Uterus (tissue), 4 donors: Measurements from ENCODE around the gene GREB1. TPM values are rescaled to one million over a fixed set of nuclear protein-coding genes. Genes with fewer than 3 reads are reported as not detected.

ENCODE experiments used
- DNase-seq, 2 donors: peaks; one replicate each; pipeline ENCODE4 v3.0.0-alpha.2; 2019 to 2020
- H3K27ac ChIP-seq, 2 donors: fragments of 200-600 bp; sonication (generic); 1 replicate in 1 of 2; 2 replicates in 1 of 2; pipeline ENCODE4 v1.5.1; 2016 to 2018
- H3K27me3 ChIP-seq, 2 donors: fragments of 200-600 bp; sonication (generic); one replicate each; pipeline ENCODE4 v1.5.1; 2018 to 2019; ENCODE audit warnings: control low read depth in 1 of 2
- H3K36me3 ChIP-seq, 2 donors: fragments of 200-600 bp; sonication (generic); one replicate each; pipeline ENCODE4 v1.5.1; 2019; ENCODE audit warnings: control low read depth in 1 of 2
- H3K4me1 ChIP-seq, 2 donors: fragments of 200-600 bp; sonication (generic); one replicate each; pipeline ENCODE4 v1.5.1; 2018 to 2019; ENCODE audit warnings: control low read depth in 1 of 2
- H3K4me3 ChIP-seq, 2 donors: fragments of 200-600 bp; sonication (generic); 1 replicate in 1 of 2; 2 replicates in 1 of 2; pipeline ENCODE4 v1.5.1; 2018 to 2019; ENCODE audit warnings: mild to moderate bottlenecking in 1 of 2
- H3K9me3 ChIP-seq, 2 donors: fragments of 200-600 bp; sonication (generic); one replicate each; pipeline ENCODE4 v1.5.1; 2019; ENCODE audit warnings: control low read depth in 1 of 2
- POLR2A ChIP-seq, 2 donors: fragments of 450-650 bp; IDR thresholded peaks; one replicate each; pipeline ENCODE4 v1.6.1; 2016; ENCODE audit warnings: antibody characterized with exemption in 2 of 2, mild to moderate bottlenecking in 1 of 2, moderate library complexity in 1 of 2
- intact Hi-C: fragments of 100-400 bp; cut with DNase I; formaldehyde crosslinking; loops from one replicate; pipeline ENCODE4 v1.15.1; 2023; ENCODE audit warnings: low total_unique reads
- total RNA-seq, 4 donors: library from RNA; depleted of rRNA in 3 of 4; stranded (reverse); fragments of >200 nt in 3 of 4; gene quantifications; one replicate each; pipeline versions ENCODE4 v1.1.0 to v1.2.4, GENCODE V29; 2014 to 2023
- TF ChIP-seq, protein P1 (sequence below), 4 experiments: fragments of 200-600 bp in 2 of 4; fragments of 450-650 bp in 2 of 4; sonication (generic) in 2 of 4; IDR thresholded peaks; one replicate each; pipeline ENCODE4 v1.5.1; 2016 to 2019; ENCODE audit warnings: antibody characterized with exemption in 4 of 4, mild to moderate bottlenecking in 2 of 4, moderate library complexity in 1 of 4
- donor health status: DM: yes; HTN: yes; CAD: no.

Gene GREB1
- total RNA-seq, 4 donors from 2014 or later = 20.3 to 166 (median 78.8) TPM

DNA sequence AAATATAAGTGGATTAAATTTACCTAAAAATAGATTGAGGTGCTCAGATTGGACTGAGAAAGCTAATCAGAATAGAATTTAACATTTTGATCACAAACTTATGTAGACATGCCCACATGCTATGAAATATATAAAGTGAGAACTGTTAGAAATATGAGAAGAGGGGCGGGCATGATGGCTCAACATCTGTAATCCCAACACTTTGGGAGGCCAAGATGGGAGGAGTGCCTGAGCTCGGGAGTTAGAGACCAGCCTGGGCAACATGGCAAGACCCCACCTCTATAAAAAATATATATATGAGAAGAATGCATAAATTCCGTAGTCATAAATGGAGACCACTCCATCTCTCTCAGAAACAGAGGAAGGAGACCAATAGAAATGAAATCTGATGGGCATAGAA lies 110.4 kb downstream of the GREB1 start:
- Histone ChIP-seq H3K27me3 (no peaks in the 10 kb centered on the region), H3K27ac (no peak overlapping the region), H3K4me3 (no peak overlapping the region), H3K9me3 (no peaks in the 10 kb centered on the region), H3K36me3 (no peaks in the 10 kb centered on the region), H3K4me1 (no peaks in the 10 kb centered on the region)
- TF ChIP-seq POLR2A (IDR thresholded peaks at IDR 0.05) = no peak
- TF ChIP-seq, protein P1, sequence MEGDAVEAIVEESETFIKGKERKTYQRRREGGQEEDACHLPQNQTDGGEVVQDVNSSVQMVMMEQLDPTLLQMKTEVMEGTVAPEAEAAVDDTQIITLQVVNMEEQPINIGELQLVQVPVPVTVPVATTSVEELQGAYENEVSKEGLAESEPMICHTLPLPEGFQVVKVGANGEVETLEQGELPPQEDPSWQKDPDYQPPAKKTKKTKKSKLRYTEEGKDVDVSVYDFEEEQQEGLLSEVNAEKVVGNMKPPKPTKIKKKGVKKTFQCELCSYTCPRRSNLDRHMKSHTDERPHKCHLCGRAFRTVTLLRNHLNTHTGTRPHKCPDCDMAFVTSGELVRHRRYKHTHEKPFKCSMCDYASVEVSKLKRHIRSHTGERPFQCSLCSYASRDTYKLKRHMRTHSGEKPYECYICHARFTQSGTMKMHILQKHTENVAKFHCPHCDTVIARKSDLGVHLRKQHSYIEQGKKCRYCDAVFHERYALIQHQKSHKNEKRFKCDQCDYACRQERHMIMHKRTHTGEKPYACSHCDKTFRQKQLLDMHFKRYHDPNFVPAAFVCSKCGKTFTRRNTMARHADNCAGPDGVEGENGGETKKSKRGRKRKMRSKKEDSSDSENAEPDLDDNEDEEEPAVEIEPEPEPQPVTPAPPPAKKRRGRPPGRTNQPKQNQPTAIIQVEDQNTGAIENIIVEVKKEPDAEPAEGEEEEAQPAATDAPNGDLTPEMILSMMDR (IDR thresholded peaks at IDR 0.05) = no peak
- DNase-seq = no peak
- intact Hi-C loops = no loop called here

DNA sequence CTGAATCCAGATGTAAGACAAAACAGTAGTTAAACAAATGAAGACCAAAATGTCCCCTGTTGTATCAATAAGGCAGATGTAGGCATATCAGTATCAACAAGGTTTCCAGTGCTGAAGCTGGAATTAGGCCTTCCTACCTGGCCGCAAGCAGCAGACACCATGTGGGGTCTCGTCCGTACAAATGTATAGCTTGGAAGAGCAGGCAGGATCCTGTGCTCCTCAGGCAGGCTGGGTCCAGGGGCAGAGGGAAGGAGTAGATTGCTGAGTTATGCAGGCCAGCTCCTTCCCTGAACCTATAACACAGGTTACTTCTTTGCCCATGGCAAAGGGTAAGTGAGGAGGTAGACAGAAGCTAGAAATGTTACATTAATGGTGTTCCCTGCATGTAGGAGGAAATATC lies 112.7 kb downstream of the GREB1 start:
- no peak for TF ChIP-seq POLR2A (IDR thresholded peaks at IDR 0.05)
- TF ChIP-seq, protein P1 (IDR thresholded peaks at IDR 0.05) = no peak
- intact Hi-C loops = no loop called here
- Histone ChIP-seq H3K4me1 (no peaks in the 10 kb centered on the region), H3K9me3 (no peaks in the 10 kb centered on the region), H3K4me3 (no peak overlapping the region), H3K27me3 (no peaks in the 10 kb centered on the region), H3K27ac (no peak overlapping the region), H3K36me3 (no peaks in the 10 kb centered on the region)
- no peak for DNase-seq

DNA sequence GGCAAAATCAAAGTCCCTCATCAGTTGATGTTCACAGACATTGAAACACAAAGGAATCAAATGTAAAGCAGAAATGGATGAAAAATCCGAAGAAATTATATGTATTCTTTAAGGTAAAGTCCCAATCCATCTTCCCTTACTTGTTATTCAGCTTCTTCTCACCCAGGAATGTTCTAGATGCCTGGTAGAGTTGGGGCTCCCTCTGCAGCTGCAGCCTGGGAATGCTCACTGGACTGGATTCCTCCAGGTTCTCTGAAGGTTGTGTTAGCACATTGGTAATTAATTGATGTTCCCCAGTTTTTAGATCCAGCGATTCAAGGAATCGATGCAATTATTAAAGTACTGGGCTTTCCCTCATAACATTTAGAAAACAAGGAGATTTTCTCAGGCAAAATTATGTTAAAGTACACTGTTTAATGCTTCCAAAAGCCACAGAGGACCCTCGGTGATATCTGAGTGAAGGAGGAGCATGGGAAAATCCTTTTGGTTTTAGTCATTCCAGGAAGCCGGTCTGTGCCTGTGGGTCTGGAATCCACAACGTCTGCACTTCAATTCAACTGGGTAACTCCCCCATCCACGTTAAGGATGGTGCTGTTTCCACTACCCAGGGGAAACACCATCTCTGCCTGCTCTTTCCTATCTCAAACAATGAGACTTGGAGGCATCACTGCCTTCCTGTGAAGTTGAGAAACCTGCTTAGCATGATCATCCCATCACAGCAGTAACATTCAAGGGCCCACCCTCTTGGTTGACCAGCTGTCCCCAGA lies 114.2 kb downstream of the GREB1 start:
- Histone ChIP-seq H3K4me1 (no peaks in the 10 kb centered on the region), H3K27me3 (no peaks in the 10 kb centered on the region), H3K9me3 (no peaks in the 10 kb centered on the region), H3K36me3 (no peaks in the 10 kb centered on the region), H3K27ac (no peak overlapping the region), H3K4me3 (no peak overlapping the region)
- no peak for DNase-seq
- no peak for TF ChIP-seq POLR2A (IDR thresholded peaks at IDR 0.05)
- TF ChIP-seq, protein P1 (IDR thresholded peaks at IDR 0.05) = peak in 1 of 4 experiments; percentile 3
- intact Hi-C loops = no loop called here

DNA sequence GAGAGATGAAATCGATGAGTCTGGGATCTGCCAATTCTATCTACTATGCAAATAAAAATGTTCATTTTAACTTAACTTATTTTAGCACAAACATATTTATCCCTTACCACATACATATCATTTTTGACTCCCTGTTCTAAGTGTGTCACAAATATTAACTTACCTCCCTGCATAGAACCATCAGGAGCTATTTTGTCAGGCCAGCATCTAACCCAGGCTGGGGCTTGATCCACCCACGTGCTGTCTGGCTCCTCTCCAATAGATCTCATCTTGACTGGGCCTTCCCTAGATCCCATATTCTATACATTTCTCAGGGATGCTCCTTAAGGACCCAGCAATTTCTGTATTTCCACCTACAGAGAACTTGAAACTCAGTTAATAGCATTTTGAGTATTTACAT lies 115.2 kb downstream of the GREB1 start:
- Histone ChIP-seq H3K9me3 (no peaks in the 10 kb centered on the region), H3K36me3 (no peaks in the 10 kb centered on the region), H3K4me3 (no peak overlapping the region), H3K4me1 (no peaks in the 10 kb centered on the region), H3K27me3 (no peaks in the 10 kb centered on the region), H3K27ac (no peak overlapping the region)
- intact Hi-C loops = no loop called here
- TF ChIP-seq POLR2A (IDR thresholded peaks at IDR 0.05) = no peak
- TF ChIP-seq, protein P1 (IDR thresholded peaks at IDR 0.05) = no peak
- DNase-seq = no peak

DNA sequence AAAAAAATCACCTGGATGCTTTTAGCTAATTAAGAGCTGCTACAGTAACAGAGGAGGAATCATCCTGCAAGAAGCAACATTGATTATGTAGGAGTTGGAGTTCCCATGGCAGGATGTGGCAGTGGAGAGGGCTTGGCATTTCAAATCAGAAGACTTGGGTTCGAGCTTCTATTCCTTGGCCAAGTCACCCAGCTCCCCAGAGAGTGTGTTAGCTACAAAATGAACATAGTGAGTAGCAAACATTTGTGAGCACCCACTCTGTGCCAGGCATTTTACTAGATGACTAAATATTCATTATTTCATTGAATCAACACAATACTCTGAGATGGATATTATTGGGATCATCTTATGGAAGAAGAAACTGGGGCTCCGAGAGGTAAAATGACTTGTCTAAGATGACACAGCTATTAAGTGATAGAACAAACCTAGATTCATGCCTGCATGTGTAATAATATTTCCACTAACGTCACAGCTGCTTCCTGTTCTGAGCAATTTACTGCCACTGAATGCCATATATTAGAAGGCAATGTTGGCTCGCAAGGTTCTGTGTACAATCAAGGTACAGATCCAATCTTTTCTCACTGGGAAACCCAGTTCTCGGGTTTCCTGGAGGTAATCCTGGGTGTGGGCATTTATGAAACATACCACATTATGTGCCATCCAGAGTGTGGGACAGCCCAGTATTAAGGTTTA lies 118.2 kb downstream of the GREB1 start:
- no peaks in the 10 kb centered on the region for H3K36me3 ChIP-seq
- no peaks in the 10 kb centered on the region for H3K4me1 ChIP-seq
- H3K27me3 ChIP-seq = no peaks in the 10 kb centered on the region
- H3K9me3 ChIP-seq = no peaks in the 10 kb centered on the region
- no peak overlapping the region for H3K27ac ChIP-seq
- no peak for TF ChIP-seq POLR2A (IDR thresholded peaks at IDR 0.05)
- TF ChIP-seq, protein P1 (IDR thresholded peaks at IDR 0.05) = no peak
- DNase-seq = no peak
- intact Hi-C loops = no loop called here
- no peak overlapping the region for H3K4me3 ChIP-seq
